Smooth muscle cell (in vitro differentiated cells): ENCODE data around the gene PARD3. TPM values are rescaled to one million over a fixed set of nuclear protein-coding genes. Genes with fewer than 3 reads are reported as not detected.
"Not testable (repeated sequence)": the region's sequence is repeated elsewhere in the genome, so short reads cannot be mapped to it uniquely, and the experiment has no call there.

Experiments
- DNase-seq: peaks from one replicate; lab custom pipeline; 2025; ENCODE audit not compliant: unreplicated experiment; lab: John Stamatoyannopoulos, UW
- H2AFZ ChIP-seq: fragments of 200-600 bp; sonication (generic); 2 replicates; pipeline ENCODE4 v1.6.0; 2016; ENCODE audit warnings: antibody characterized with exemption, low read depth, mild to moderate bottlenecking
- H3F3A ChIP-seq: fragments of 200-600 bp; sonication (generic); 2 replicates; pipeline ENCODE4 v1.6.0; 2017; ENCODE audit warnings: antibody characterized with exemption, low read depth
- H3K27ac ChIP-seq: fragments of 200-600 bp; sonication (generic); 2 replicates; pipeline ENCODE4 v1.5.1; 2016; ENCODE audit warnings: low read depth, mild to moderate bottlenecking
- H3K27me3 ChIP-seq: fragments of 200-600 bp; sonication (generic); 2 replicates; pipeline ENCODE4 v1.6.1; 2016; ENCODE audit warnings: low read depth, mild to moderate bottlenecking
- H3K36me3 ChIP-seq: fragments of 200-600 bp; sonication (generic); 2 replicates; pipeline ENCODE4 v1.5.1; 2016; ENCODE audit warnings: low read depth
- H3K4me1 ChIP-seq: fragments of 200-600 bp; sonication (generic); 2 replicates; pipeline ENCODE4 v1.5.1; 2016; ENCODE audit warnings: low read depth
- H3K4me2 ChIP-seq: fragments of 200-600 bp; sonication (generic); 2 replicates; pipeline ENCODE4 v1.6.0; 2016; ENCODE audit warnings: mild to moderate bottlenecking
- H3K4me3 ChIP-seq: fragments of 200-600 bp; sonication (generic); 2 replicates; pipeline ENCODE4 v1.5.1; 2016; ENCODE audit warnings: mild to moderate bottlenecking
- H3K79me2 ChIP-seq: fragments of 200-600 bp; sonication (generic); 2 replicates; pipeline ENCODE4 v1.6.0; 2016; ENCODE audit warnings: low read depth, mild to moderate bottlenecking
- H3K9ac ChIP-seq: fragments of 200-600 bp; sonication (generic); 2 replicates; pipeline ENCODE4 v1.6.0; 2016; ENCODE audit warnings: low read depth
- H3K9me3 ChIP-seq: fragments of 200-600 bp; sonication (generic); replicated peaks from 2 replicates; pipeline ENCODE4 v1.5.1; 2016; ENCODE audit warnings: low read depth
- H4K20me1 ChIP-seq: fragments of 200-600 bp; sonication (generic); 2 replicates; pipeline ENCODE4 v1.6.0; 2016; ENCODE audit warnings: low read depth
- WGBS: methylation state at CpG from one replicate; pipeline ENCODE4 v1.1.7; 2016; ENCODE audit warnings: low lambda C conversion rate; 5-methylcytosine and 5-hydroxymethylcytosine counted together
- polyA plus RNA-seq: library from polyadenylated mRNA; unstranded; fragments of >200 nt; fragmentation: Nextera tagmentation; extraction: Ambion mirVana; gene quantifications from 2 replicates; pipeline ENCODE4 v1.2.1, GENCODE V29; 2016
- total RNA-seq: library from RNA; depleted of rRNA; stranded (reverse); fragments of >200 nt; gene quantifications from 2 replicates; pipeline ENCODE4 v1.2.3, GENCODE V29; 2014
- TF ChIP-seq, protein P1 (sequence below): fragments of 200-600 bp; sonication (generic); IDR thresholded peaks from 2 replicates; pipeline ENCODE4 v1.5.1; 2017; ENCODE audit warnings: borderline replicate concordance, mild to moderate bottlenecking, antibody characterized with exemption; ENCODE audit not compliant: insufficient read depth, poor library complexity, severe bottlenecking

Gene PARD3
- total and polyA plus RNA-seq, 2 experiments from 2014 or later = 17.5 to 26.0 TPM

DNA sequence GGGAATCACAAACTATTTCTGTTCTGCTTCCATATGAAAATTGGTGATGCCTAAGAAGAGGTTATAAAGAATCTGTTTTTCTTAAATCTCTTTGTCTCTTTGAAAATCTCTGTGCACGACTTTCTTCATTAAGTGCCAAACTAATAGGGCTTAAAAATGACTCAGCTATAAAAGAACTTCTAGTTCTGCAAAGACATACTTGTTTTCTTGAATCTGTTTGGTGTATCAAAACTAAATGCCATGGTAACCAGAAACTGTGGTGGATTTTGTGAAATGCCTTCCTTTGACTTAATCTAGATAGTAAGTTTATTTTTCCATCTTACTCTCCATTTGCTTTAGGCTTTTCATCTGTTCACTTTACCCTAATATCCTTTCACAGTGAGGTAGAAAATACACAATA, 417.8 kb downstream of the PARD3 start:
- Histone ChIP-seq H3K79me2 (no peaks in the 10 kb centered on the region), H3K9me3 (no peaks in the 10 kb centered on the region), H4K20me1 (no peaks in the 10 kb centered on the region), H3K27me3 (no peaks in the 10 kb centered on the region), H3K4me3 (no peak overlapping the region), H3K27ac (peak overlapping the region; percentile 20), H3F3A (no peaks in the 10 kb centered on the region), H2AFZ (no peak overlapping the region), H3K9ac (no peak overlapping the region), H3K4me1 (no peaks in the 10 kb centered on the region), H3K36me3 (no peaks in the 10 kb centered on the region), H3K4me2 (no peak overlapping the region)
- WGBS = 38% methylated on average over 1 of the region's 1 CpG
- TF ChIP-seq, protein P1, sequence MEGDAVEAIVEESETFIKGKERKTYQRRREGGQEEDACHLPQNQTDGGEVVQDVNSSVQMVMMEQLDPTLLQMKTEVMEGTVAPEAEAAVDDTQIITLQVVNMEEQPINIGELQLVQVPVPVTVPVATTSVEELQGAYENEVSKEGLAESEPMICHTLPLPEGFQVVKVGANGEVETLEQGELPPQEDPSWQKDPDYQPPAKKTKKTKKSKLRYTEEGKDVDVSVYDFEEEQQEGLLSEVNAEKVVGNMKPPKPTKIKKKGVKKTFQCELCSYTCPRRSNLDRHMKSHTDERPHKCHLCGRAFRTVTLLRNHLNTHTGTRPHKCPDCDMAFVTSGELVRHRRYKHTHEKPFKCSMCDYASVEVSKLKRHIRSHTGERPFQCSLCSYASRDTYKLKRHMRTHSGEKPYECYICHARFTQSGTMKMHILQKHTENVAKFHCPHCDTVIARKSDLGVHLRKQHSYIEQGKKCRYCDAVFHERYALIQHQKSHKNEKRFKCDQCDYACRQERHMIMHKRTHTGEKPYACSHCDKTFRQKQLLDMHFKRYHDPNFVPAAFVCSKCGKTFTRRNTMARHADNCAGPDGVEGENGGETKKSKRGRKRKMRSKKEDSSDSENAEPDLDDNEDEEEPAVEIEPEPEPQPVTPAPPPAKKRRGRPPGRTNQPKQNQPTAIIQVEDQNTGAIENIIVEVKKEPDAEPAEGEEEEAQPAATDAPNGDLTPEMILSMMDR = no peak
- no peak for DNase-seq

DNA sequence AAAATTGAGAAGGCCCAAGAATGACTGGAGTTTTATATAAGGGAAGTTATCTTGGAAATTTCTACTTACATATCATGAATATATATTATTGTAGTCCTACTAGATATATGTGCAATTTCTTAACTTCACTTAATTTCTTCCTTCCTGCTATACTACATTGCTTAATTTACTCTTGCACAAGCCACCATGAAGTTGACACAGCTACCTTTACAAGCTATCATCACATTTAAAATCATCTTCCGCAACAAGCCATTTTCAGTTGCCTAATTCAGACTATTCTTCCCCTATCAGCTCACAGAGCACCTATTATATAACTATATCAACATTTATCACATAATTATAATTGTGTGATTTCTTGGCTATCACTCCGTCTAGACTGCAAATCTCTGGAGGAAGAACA, 418.4 kb downstream of the PARD3 start:
- Histone ChIP-seq H4K20me1 (no peaks in the 10 kb centered on the region), H3K4me3 (no peak overlapping the region), H3K27ac (no peak overlapping the region), H2AFZ (no peak overlapping the region), H3K9ac (no peak overlapping the region), H3K4me1 (no peaks in the 10 kb centered on the region), H3K4me2 (no peak overlapping the region), H3K36me3 (no peaks in the 10 kb centered on the region), H3K27me3 (no peaks in the 10 kb centered on the region), H3K79me2 (no peaks in the 10 kb centered on the region), H3K9me3 (no peaks in the 10 kb centered on the region), H3F3A (no peaks in the 10 kb centered on the region)
- TF ChIP-seq, protein P1 = no peak
- no peak for DNase-seq
- 97% methylated on average over 2 of the region's 2 CpGs for WGBS

DNA sequence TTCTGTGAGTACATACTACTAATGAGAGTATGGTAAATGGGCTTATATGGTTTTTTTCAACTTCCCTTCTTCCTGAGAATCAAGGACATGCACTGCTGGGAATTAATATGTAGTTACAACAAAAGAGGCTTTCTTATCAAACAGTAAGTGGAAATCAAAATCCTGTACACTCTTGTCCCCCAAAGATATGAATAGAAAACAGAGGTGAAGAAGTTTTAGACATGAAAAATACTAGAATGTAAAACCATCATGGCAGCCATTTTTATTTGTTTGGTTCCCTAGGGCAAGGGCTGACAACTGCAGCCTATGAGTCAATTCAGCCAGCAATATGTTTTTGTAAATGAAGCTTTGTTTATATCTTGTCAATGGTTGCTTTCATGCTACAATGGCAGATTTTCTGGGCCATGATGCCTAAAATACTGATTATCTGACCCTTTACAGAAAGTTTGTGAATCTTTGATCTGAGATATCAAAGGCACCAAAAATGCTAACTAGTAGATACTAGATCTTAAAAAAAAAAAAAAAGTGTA, 422.4 kb downstream of the PARD3 start:
- no peak for DNase-seq
- Histone ChIP-seq H3K27me3 (no peaks in the 10 kb centered on the region), H2AFZ (no peak overlapping the region), H3F3A (no peaks in the 10 kb centered on the region), H3K4me2 (no peak overlapping the region), H3K79me2 (no peaks in the 10 kb centered on the region), H3K4me1 (no peaks in the 10 kb centered on the region), H3K9ac (no peak overlapping the region), H3K27ac (no peak overlapping the region), H3K4me3 (no peak overlapping the region), H3K36me3 (no peaks in the 10 kb centered on the region), H4K20me1 (no peaks in the 10 kb centered on the region), H3K9me3 (no peaks in the 10 kb centered on the region)
- TF ChIP-seq, protein P1 = no peak

DNA sequence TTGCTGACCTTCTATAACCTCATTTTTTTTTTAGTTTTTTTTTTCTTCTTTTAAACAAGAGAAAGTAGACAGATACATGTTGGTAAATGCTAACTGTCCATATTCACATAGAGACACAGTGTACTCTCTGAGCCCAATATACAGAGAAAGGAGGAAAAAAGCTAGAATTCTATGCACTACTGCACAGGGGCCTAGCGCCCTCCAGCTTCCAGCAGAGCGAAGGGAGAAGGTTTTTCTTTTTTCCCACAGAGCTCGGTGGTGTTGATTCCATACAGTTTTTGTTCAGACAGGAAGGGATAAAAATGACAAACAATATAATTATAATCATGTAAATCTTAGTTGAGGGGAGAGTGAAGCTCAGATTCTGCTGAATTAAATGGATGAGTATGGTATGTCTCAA, 423.9 kb downstream of the PARD3 start:
- H3K27ac ChIP-seq = not testable (repeated sequence)
- 64% methylated on average over 3 of the region's 3 CpGs for WGBS

More for the DNA sequence above, 423.9 kb downstream of the PARD3 start:
- not testable (repeated sequence) for H3K4me3 ChIP-seq, H3F3A ChIP-seq, H3K36me3 ChIP-seq, DNase-seq, H3K9ac ChIP-seq, H3K27me3 ChIP-seq, H3K4me1 ChIP-seq, H2AFZ ChIP-seq, H4K20me1 ChIP-seq, H3K4me2 ChIP-seq, H3K79me2 ChIP-seq, H3K9me3 ChIP-seq
- TF ChIP-seq, protein P1 = peak; percentile 33
